HepG2 (cell line): ENCODE measurements around the gene EEF1A1. TPM values are rescaled to one million over a fixed set of nuclear protein-coding genes. Genes with fewer than 3 reads are reported as not detected.

Source experiments
- AFF4 ChIP-seq: sonication (generic); formaldehyde crosslinking; IDR thresholded peaks from 2 replicates; pipeline ENCODE4 v1.4.0; 2020; ENCODE audit warnings: missing genetic modification reagents
- CHD2 ChIP-seq: IDR thresholded peaks from 2 replicates; pipeline ENCODE4 v1.6.1; 2011; ENCODE audit warnings: low read depth, low read length, improper control_type of control experiment
- ELF4 ChIP-seq: sonication (generic); formaldehyde crosslinking; IDR thresholded peaks from 2 replicates; pipeline ENCODE4 v1.5.0; 2020; ENCODE audit warnings: missing genetic modification reagents, mild to moderate bottlenecking, moderate library complexity, borderline replicate concordance
- ETV5 ChIP-seq: IDR thresholded peaks from 2 replicates; pipeline ENCODE4 v1.6.1; 2018; ENCODE audit warnings: missing biosample characterization, missing genetic modification reagents, inconsistent platforms, borderline replicate concordance
- NCOA2 ChIP-seq: sonication (generic); formaldehyde crosslinking; IDR thresholded peaks from 2 replicates; pipeline ENCODE4 v1.8.0; 2022; ENCODE audit warnings: inconsistent platforms
- NFE2L1 ChIP-seq: sonication (generic); formaldehyde crosslinking; IDR thresholded peaks from 2 replicates; pipeline ENCODE4 v1.4.0; 2020; ENCODE audit warnings: missing genetic modification reagents, mild to moderate bottlenecking, borderline replicate concordance
- POLR2AphosphoS5 ChIP-seq: IDR thresholded peaks from 2 replicates; pipeline ENCODE4 v1.6.1; 2012; ENCODE audit warnings: low read depth, low read length
- ZBTB14 ChIP-seq: sonication (generic); formaldehyde crosslinking; IDR thresholded peaks from 2 replicates; pipeline ENCODE4 v1.4.0; 2020; ENCODE audit warnings: missing genetic modification reagents
- ZKSCAN5 ChIP-seq: sonication (generic); formaldehyde crosslinking; IDR thresholded peaks from 2 replicates; pipeline ENCODE4 v1.5.1; 2020; ENCODE audit warnings: mild to moderate bottlenecking, missing genetic modification reagents
- ZMYM2 ChIP-seq: sonication (generic); formaldehyde crosslinking; IDR thresholded peaks from 2 replicates; pipeline ENCODE4 v1.8.0; 2022; ENCODE audit warnings: mild to moderate bottlenecking, missing genetic modification reagents
- ZNF12 ChIP-seq: sonication (generic); formaldehyde crosslinking; IDR thresholded peaks from 2 replicates; pipeline ENCODE4 v1.5.0; 2020; ENCODE audit warnings: missing genetic modification reagents
- ZNF121 ChIP-seq: sonication (generic); formaldehyde crosslinking; IDR thresholded peaks from 2 replicates; pipeline ENCODE4 v1.5.0; 2020; ENCODE audit warnings: mild to moderate bottlenecking, missing genetic modification reagents
- ZNF30 ChIP-seq: sonication (generic); formaldehyde crosslinking; IDR thresholded peaks from 2 replicates; pipeline ENCODE4 v1.5.0; 2020; ENCODE audit warnings: mild to moderate bottlenecking, missing genetic modification reagents
- ZNF367 ChIP-seq: sonication (generic); formaldehyde crosslinking; IDR thresholded peaks from 2 replicates; pipeline ENCODE4 v1.4.0; 2020; ENCODE audit warnings: missing genetic modification reagents, borderline replicate concordance
- ZNF609 ChIP-seq: sonication (generic); formaldehyde crosslinking; IDR thresholded peaks from 2 replicates; pipeline ENCODE4 v1.4.0; 2020; ENCODE audit warnings: mild to moderate bottlenecking, missing genetic modification reagents, borderline replicate concordance
- ZNF619 ChIP-seq: sonication (generic); formaldehyde crosslinking; IDR thresholded peaks from 2 replicates; pipeline ENCODE4 v1.4.0; 2020; ENCODE audit warnings: mild to moderate bottlenecking, missing genetic modification reagents
- ZNF768 ChIP-seq: sonication (generic); formaldehyde crosslinking; IDR thresholded peaks from 2 replicates; pipeline ENCODE4 v1.4.0; 2020; ENCODE audit warnings: missing genetic modification reagents
- ZNF800 ChIP-seq: sonication (generic); formaldehyde crosslinking; IDR thresholded peaks from 2 replicates; pipeline ENCODE4 v1.4.0; 2020; ENCODE audit warnings: missing genetic modification reagents
- polyA plus RNA-seq, 8 experiments: library from polyadenylated mRNA; depleted of rRNA in 3 of 8; stranded (reverse) in 7 of 8; unstranded in 1 of 8; fragments of >200 nt; fragmentation: Illumina TruSeq in 4 of 8; extraction: Trizol in 4 of 8; gene quantifications; 2 replicates each; pipeline versions ENCODE4 v1.2.1 to v1.2.3, GENCODE V29; 2011 to 2016; ENCODE audit warnings: low read depth in 4 of 8, missing spikeins in 1 of 8, mixed read lengths in 1 of 8; ENCODE audit not compliant: insufficient read depth in 1 of 8
- total RNA-seq, 5 experiments: library from RNA; depleted of rRNA; stranded (reverse); fragments of >200 nt; fragmentation: Illumina TruSeq; extraction: Trizol; gene quantifications; 2 replicates each; pipeline ENCODE4 v1.2.3, GENCODE V29; 2016; ENCODE audit warnings: low read depth in 1 of 5

Gene EEF1A1
- total and polyA plus RNA-seq, 2 of the 13 experiments (the other 11 are each of a cell fraction or from before 2014, with no cell fraction given), result 13,726 to 17,172 TPM

- peak; percentile 63; the same call in 1 of the 2 replicates for TF ChIP-seq AFF4 (CRISPR knock-in tag)
- TF ChIP-seq POLR2AphosphoS5, result peak; percentile 58
- TF ChIP-seq ELF4 (CRISPR knock-in tag), result 0 out of 2 replicates have a peak, but pooled peaks have one; percentile 36
- peak; percentile 39; the same call in 1 of the 2 replicates for TF ChIP-seq ETV5
- TF ChIP-seq ZNF800, result no peak
- TF ChIP-seq ZNF367, result no peak
- TF ChIP-seq ZNF12 (CRISPR knock-in tag), result 0 out of 2 replicates have a peak, but pooled peaks have one; percentile 29
- TF ChIP-seq ZNF121 (CRISPR knock-in tag), result peak; percentile 43; the same call in 1 of the 2 replicates
- TF ChIP-seq ZNF768, result peak; percentile 28; the same call in 1 of the 2 replicates
- TF ChIP-seq ZNF609 (CRISPR knock-in tag), result no peak; the same call in 1 of the 2 replicates
- no peak for TF ChIP-seq ZBTB14 (CRISPR knock-in tag)
- TF ChIP-seq NFE2L1 (CRISPR knock-in tag), result no peak
- TF ChIP-seq NCOA2, result no peak
- 0 out of 2 replicates have a peak, but pooled peaks have one; percentile 32 for TF ChIP-seq ZKSCAN5 (CRISPR knock-in tag)
- TF ChIP-seq ZNF30 (CRISPR knock-in tag), result no peak
- no peak for TF ChIP-seq ZNF619
- no peak for TF ChIP-seq ZMYM2 (CRISPR knock-in tag)
- TF ChIP-seq CHD2, result no peak
Measured at GRCh38 chr6:73521351-73521985, 636 bp upstream of the EEF1A1 start (continued).
